ENCODE measurements around the gene MED14.

MED14 gene

GRCh38 chrX:40663078-40663740, 72.1 kb downstream of the MED14 start:
- no peak for DNase-seq (ENCODE audit: low spot score)

DNA sequence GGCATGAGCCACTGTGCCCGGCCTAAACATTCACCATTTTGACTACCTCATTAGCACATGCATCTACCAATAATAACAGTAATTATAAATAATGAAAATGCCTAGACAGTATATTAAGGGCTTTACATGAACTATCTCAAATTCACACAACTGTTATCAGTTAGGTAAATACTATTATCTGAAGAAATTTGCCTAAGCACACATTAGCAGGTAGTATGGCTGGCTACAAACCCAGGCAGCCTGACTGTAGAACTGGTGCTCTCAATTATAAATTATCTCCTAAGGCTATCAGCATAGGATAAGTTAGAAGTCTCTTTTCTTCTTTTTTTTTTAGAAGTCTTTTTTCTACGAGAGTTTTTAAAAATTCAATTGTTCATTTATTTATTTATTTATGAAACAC, 73.9 kb downstream of the MED14 start:
- no peak for DNase-seq (ENCODE audit: low spot score)

GRCh38 chrX:40660381-40660780, 75.0 kb downstream of the MED14 start:
- no peak for DNase-seq (ENCODE audit: low spot score)

DNA sequence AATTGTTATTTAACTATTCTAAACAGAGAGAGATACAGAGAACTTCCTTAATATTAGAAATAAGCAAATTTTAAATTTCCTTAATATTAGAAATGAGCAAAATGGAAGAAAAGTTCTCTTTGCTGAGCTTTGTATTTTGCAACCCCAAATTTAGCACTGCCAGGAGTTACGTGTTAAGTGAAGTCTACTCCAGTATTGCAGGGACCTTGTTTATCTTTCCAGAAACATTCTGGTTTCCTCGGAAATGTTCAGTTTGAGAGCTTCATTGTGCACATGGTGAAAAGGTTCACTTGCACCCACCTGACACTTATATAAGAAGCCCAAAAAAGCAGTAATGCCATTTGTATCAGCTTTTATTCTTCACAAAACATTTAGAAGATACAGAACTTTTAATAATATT, 81.8 kb downstream of the MED14 start:
- DNase-seq (ENCODE audit: low spot score) = no peak

GRCh38 chrX:40652664-40653063, 82.7 kb downstream of the MED14 start:
- DNase-seq (ENCODE audit: low spot score) = no peak

DNA sequence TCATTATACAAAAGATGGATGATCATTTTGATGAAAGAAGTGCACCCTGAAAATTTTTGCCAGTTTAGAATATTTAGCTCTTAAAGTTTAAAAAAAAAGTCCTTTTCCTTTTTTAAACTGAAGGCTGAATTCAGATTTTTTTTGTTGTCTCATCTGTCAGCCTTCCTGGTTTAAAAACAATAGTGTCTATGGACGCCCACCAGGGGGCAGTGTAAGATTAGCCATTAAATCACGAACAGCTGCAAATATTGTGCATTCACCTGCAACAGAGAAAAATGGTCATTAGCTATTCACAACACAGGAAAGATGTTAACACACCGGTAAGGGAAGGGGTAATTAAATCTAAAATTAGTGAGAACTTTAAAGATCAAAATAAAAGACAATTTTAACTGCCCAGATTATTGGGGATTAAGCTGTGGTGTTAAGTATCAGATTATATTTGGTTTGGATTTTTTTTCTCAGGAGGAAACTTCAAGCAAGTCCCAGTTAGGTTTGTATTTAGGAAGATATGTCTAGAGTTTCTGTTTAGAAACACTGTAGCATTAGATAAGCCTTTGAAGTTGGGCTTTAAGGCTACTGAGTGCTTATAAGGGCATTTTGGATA, 83.6 kb downstream of the MED14 start:
- peak; percentile 74 for DNase-seq (ENCODE audit: low spot score)

DNA sequence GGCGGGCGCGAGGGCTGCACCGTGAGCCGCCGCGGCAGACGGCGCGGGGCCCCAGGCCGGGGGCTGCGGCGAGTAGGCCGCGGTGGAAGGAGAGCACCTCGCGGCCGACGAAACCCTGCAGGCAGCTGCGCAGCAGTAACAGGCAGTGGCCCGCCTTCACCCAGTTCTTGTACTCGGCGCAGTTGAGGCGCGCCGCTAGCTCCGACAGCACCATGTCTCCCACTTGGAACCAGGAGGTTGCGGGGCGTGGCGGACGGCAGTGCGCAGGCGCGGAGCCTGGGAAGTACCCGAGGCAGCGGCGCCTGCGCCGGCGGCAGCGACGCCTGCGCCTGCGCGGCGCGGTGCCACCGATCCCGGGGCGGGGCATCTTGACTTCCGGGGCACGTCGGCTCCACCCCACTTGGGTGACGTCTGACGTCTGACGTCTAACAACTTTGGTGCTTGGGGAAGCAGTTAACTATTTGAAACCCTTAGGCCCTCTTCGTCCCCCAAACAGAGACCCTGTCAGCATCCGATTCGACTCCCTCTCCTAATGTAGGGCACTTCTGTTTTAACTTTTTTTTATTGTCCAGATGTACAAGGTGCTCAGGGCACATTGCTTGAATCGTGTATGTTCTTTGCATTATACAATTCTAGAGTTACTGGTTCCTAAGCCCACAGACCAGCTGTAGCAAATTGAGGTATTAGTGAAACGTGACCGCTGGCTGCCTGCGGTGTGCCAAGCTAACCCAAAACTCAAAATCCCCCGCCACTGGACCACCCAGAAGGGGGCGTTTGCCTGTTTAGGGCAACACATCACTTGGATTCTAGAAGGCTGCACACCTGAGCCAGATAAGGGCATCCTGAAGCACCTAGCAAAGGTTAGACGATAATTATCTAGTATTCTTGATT, 87.8 kb downstream of the MED14 start, which contains the start of gene CXorf38:
Gene CXorf38, minus strand, starts transcription at position 255 of the 891 bp plus-strand sequence. Its CDS starts 41 bp downstream, at position 214.
- DNase-seq (ENCODE audit: low spot score) = peak; percentile 91

DNA sequence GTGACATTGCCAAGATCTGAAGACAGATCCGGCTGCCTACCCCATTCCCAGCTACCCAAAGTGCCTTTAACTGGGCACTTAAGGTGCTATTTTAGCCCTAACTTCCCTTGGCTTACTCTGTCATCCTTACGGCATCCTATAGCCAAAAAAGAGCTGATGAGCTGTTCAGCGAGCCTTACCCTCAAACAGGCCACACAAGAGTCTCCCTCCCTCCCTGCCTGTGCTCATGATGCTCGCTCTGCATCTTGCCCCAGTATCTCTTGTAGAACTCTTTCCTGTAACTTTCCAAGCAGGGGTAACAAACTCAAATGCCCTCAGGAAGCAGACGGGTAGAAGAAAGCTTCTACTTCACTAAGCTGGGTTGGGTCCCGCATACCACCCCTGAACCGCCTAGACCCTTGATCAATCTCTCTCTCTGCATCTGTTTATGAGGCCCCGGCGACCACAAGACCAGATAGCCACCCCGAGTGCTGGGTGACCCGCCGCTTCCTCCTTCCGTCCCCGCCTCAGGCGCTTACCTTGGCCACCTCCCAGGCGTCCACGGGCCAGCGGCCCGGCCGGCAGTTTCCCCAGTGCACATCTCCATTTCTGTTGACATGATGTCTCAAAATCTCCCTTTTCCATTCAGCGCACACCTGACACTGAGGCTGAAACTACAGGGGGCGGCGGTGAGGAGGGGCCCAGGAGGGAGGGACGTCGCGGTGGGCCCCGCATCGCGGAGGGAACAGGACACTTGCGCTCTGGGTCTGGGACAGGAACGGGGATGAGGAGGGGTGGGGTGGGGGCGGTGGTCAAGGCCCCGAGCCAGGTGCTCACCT, 88.6 kb downstream of the MED14 start:
- DNase-seq (ENCODE audit: low spot score) = peak; percentile 46

DNA sequence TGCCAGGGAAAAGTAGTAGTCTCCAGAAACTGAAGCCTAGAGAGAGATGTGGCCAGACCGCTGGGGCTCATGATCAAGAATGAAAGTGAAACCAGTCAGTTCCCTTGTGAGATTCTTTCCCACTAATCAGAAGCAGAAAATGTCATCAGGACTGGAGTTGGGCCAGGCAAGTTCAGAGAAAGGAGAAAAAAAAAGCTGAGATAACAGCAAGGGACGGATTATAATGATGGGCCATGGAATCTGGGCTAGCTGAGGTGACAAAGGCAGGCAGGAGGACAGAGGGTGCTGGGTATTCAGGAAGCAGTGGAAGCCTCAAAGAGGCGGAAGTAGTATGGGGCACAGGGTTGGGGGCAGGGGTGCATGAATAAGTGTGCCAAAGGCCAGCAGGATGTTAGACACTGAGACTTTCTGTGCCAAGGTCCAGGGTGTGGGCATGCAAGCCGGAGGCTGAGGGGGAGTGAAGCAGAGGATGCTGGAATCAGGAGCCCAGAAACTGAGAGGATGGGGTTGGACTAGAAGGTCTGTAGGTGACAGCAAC, 90.5 kb downstream of the MED14 start:
- peak; percentile 74 for DNase-seq (ENCODE audit: low spot score)

DNA sequence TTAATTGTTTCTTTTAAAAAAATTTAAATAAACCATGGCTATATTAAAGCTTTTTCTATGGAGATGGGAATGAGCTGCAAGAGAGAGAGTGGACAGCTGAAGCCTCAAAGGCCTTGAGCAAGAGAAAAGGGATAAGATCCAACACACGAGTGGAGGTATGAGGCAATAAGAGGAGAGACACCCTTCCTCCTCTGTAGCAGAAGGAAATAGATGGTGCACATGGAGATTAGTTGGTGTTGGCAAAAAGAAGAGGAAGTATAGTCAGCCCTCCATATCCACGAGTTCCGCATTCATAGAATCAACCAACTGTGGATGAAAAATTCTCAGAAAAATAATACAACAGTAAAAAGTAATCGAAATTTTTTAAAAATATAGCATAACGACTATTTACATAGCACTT, 91.2 kb downstream of the MED14 start:
- DNase-seq (ENCODE audit: low spot score) = peak; percentile 59

GRCh38 chrX:40637687-40638086, 97.7 kb downstream of the MED14 start:
- DNase-seq (ENCODE audit: low spot score) = no peak

DNA sequence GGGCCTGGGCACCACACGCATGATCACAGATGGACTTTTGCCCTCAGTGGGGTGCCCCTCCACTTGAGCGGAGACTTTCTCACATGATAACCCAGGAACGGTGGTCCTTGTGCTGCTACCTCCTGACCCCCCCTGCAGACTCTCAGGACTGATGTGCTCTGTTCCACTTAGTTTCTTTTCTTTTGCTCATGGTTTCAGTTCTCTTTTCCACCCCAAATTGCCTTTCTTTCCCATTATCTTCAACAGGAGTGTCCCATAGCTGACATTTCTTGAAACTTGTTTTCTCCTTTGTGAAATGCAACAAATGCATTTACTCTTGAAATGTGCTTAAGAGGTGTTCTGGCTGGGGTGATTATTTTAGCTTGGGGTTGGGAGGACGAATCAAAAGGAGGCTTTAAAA, 103.1 kb downstream of the MED14 start:
- DNase-seq (ENCODE audit: low spot score) = no peak

DNA sequence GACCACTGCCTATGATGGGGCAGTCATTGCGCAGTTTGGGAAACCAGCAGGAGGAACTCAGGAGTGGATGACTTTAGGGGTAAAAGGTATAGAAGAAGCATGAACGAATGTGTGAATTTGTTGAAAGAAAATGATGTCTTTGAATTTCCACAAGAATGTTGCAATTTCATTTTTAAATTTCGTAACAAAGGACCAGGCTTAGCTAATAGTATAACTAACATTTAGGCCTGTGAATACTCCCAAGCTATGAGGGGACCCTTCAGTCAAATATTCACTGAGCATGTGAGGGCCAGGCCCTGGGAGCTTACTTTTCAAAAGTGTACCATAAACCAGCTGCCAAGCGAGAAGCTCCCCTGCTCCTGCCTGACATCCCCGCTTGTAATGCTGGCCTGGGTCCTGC, 106.8 kb downstream of the MED14 start:
- no peak for DNase-seq (ENCODE audit: low spot score)

DNA sequence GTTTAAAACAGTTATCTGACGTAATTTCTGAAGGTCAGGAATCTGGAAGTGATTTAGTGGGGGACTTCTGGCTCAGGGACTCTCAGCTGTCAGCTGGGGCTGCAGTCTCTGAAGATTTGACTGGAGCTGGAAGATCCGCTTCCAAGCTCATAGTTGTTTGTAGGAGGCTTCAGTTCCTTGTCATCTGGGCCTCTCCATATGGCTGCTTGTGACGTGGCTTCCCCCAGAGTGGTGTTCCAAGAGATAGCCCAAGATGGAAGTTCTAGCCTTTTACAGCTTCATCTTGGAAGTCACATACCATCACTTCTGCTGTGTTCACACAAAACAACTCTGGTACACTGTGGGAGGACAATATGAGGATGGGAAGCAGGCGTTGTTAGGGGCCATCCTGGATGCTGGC, 110.0 kb downstream of the MED14 start:
- DNase-seq (ENCODE audit: low spot score) = no peak

DNA sequence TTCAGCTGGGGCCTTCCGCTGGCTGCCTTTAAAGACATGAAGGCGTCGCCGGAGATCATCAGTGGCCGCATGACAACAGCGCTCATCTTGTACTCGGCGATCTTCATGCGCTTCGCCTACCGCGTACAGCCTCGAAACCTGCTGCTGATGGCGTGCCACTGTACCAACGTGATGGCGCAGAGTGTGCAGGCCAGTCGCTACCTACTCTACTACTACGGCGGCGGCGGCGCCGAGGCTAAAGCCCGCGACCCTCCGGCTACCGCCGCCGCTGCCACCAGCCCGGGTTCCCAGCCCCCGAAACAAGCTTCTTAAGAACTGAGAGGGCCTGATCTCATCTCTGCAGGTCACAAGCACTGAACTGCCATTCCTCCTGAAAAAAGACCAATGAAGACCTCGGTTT, 111.7 kb downstream of the MED14 start:
- no peak for DNase-seq (ENCODE audit: low spot score)

GRCh38 chrX:40623139-40623536, 112.2 kb downstream of the MED14 start, which contains the start of gene MPC1L:
TSS of gene MPC1L (plus strand) at chrX:40623428. CDS start at chrX:40623566, 138 bp downstream.
- no peak for DNase-seq (ENCODE audit: low spot score)

DNA sequence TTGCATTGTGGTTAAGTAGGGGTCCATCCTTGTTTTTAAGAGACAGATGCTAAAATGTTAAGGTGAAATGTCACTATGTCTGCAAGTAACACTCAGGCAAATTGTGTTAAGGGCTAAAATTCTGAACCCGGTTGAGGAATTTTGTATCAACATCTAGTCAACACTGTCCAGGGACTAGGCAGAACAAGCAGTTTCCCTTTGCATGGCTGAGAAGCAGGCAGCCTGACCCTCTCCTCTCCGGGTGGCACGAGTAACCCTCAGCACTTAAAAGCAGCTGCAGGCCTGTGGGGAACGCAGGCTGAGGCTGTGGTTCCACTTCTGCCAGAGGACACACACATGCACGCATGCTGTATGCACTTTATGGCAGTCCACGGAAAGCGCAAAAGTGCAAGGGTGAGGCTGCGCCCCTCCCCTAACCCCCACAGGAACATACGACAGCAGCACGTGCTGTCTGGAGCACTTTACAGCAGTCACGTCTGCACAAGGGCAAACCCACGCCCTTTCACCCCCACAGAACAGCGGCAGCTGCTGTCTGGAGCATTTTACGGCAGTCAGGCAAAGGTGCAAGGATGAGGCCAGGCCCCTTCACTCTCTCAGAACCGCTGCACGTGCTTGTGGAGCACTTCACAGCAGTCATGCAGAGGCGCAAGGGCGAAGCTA, 112.7 kb downstream of the MED14 start:
- DNase-seq (ENCODE audit: low spot score) = no peak

DNA sequence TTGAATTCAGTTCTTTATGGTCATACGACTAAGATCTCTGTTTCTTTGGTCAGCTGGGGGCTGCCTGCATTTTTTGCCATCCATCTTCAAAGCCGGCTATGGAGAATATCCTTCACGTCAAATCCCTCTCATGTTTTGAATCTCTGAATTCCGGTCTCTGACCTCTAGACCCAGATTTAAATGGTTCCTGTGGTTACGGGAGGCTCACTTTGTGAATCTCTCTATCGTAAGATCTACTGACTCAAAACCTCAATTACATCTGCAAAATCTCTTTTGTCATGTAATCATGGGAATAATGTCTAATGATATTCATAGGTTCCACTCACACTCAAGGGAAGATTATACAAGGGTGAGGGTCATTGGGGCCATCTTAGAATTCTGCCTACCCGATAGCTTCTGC, 117.8 kb downstream of the MED14 start:
- no peak for DNase-seq (ENCODE audit: low spot score)

GRCh38 chrX:40615976-40616375, 119.4 kb downstream of the MED14 start:
- no peak for DNase-seq (ENCODE audit: low spot score)

- no peak for DNase-seq (ENCODE audit: low spot score)
Measured at GRCh38 chrX:40612511-40612910, 122.8 kb downstream of the MED14 start.

DNA sequence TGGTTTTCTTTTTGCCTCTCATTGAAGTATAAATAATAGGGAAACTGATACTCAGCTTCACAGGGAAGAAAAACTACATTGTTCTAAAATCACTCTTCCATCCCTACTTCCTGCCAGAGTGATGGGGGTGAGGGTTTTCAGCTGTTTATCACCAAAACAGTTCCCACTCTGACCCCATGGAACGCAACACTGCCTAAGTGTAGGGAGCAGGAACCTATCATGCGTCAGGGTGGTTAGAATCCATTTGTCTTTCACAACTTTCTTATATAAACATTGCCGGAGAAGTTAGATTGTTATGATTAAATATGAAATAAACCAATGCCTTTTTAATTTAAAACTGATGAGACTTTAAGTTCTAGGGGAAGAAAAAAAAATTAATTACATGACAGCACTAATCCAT, 128.0 kb downstream of the MED14 start:
- DNase-seq (ENCODE audit: low spot score) = no peak

Data from NAMALWA (cell line).